HG03565 (cell line): ENCODE data around the gene SOBP.

Source experiments
- ATAC-seq: cut with Tn5 transposase; IDR thresholded peaks from one replicate; pipeline ENCODE4 v1.9.1; 2021; ENCODE audit warnings: mild to moderate bottlenecking, moderate library complexity; ENCODE audit not compliant: unreplicated experiment

SOBP gene

GRCh38 chr6:107579456-107580056, 89.6 kb downstream of the SOBP start:
- no peak for ATAC-seq

DNA sequence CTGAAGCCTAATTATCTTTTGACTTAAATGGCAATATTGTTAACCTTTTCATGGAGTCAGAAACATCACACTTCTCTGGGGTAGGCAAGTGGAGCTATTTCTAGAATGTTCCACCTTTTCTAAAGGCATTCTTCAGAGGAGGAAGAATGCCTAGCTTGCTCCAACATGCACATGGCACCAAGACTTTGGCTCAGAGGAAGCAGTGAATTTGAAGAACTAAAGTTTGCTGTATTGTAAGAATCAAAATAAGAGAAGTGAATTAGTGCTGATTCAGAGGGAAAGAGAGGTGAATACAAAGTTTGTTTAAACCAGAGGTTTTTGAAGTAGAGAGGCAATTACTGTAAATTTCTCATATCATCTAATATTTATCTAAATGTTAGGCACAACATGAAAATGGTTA, 92.2 kb downstream of the SOBP start:
- no peak for ATAC-seq

DNA sequence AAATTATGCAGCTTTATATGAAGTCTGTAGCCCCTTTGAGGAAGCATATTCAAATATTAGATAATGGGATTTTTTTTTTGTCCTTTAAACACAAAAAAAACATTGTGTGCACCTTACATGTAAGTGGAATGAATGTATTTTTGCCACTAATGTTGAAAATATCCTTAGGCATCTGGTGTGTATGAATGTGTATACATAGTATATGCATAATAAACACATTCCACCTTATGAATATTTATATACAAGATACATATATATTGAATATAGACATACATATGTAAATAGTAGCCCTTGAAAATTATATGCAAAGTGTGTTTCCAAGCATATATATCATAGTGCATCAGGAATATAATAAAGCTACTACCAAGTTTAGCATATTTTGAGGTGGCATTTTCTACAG, 94.8 kb downstream of the SOBP start:
- ATAC-seq: no peak

DNA sequence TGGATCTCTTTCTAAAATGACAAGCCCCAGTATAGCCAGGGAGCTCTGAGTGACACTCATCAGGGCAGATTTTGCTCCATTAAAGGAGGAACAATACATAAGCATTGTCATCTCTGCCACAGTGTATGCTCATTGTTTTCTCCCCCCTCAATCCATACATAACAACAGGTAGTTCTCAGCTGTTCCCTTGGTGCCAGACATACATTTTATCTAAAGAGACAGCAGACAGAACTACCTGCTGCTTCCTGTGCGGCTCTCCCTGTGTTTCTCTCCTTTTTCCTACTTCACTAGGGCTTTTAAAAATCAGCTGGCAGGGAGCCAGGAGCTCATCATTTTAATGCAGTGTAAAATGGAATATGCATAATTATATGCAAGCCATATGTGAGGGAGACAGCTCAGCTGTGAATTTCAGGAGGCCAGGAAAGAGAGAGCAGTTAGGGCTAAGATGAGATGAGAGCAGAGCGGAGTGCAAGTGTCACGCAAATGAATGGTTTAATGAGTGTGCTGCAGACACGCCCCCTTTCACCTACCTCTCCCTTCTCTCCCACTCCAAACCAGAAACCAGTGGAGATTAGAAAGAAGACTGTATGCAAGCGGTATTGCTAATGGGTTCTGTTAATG, 96.0 kb downstream of the SOBP start:
- no peak for ATAC-seq

DNA sequence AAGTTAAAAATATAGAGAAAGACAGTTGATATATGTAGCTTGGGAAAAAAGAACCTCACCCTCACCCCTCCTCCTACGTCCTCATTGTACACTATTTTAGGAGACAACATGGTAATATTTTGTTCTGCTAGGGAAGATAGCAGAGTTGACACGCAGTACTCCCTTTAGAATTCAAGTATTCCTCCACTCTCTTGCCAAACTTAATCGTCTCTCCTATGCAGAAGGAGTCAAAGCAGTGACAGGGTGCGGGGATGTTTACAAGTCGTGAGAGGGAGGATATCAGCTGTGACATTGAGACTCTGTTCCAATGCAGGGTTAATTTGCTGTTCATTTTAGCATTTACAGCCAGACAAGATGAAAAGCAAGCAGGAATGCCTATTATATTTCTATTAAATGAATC, 97.5 kb downstream of the SOBP start:
- no peak for ATAC-seq

GRCh38 chr6:107589199-107589598, 99.3 kb downstream of the SOBP start:
- no peak for ATAC-seq

DNA sequence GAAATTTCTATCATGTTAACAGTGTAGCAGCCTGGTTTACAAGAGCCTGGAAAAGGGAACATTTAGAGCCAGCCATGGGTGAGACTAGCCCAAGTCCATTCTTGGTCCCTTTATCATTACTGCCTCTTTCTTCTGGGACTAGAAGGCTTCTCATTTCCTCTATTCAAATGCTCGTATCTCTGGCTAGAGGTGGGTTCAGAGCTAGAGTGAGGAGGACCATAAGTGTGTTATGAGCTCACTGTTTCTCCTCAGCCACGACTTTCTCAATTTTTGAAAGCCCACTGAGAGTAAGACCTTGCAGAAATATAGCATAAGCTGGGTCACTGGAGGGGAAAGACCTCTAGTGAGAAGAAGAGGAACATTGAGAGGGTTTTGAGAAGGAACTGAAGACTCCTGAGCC, 100.0 kb downstream of the SOBP start:
- no peak for ATAC-seq

GRCh38 chr6:107590378-107590777, 100.5 kb downstream of the SOBP start:
- ATAC-seq: no peak

- no peak for ATAC-seq
Measured at GRCh38 chr6:107591346-107591745, 101.4 kb downstream of the SOBP start.

DNA sequence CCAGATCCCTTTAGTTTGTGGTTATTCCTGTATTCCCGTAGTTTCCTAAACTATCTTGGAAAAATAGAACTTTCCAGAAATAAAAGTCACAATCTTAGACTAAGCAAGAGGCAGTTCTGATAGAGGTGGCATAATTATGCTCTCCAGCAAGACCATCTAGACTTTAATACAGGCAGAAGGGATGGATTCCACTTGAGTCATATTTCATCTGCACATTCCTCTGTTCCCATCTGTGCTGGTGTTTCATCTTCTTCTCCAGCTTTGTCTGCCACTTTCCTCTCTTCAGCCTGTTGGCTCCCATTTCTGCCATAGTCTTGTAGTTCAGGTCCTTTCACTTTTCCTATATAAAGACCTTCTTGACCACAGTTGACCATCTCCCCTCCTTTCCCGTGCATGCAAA, 102.9 kb downstream of the SOBP start:
- ATAC-seq: no peak

DNA sequence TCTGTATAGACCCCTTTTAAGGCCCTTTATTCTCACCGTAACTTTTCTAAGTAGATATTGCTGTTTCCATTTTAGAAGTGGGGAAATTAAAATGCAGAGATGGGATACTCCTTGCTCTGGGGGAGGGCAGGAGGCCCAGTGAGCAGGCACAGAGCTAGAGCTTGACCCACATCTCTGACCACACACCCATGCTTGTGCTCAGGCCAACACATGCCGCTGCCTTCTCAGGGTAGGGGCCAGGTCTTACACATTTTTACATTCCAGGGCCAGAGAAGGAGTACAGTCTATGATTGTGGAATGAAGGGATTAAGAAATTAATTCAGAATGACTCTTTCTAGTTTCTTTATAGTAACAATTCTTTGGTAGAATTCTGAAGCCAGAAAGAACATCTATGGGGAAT, 104.8 kb downstream of the SOBP start:
- no peak for ATAC-seq

DNA sequence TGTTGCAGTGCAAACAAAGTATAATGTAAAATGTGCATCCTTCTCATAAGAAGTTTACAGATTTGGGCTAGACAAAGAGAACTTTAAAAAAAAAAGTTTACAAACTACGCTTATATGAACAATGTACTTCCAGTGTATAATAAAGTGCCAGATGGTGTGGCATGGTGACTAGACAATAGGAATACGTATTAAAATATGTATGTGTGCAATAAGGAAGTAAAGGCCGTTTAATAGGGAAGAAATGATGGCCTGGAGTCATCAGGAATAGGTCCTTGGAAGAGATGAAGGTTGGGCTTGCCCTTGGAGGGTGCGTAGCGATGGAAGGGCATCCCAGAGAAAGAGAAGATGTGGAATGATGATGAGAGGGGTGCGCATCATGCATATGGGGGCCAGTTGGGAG, 108.2 kb downstream of the SOBP start:
- no peak for ATAC-seq

DNA sequence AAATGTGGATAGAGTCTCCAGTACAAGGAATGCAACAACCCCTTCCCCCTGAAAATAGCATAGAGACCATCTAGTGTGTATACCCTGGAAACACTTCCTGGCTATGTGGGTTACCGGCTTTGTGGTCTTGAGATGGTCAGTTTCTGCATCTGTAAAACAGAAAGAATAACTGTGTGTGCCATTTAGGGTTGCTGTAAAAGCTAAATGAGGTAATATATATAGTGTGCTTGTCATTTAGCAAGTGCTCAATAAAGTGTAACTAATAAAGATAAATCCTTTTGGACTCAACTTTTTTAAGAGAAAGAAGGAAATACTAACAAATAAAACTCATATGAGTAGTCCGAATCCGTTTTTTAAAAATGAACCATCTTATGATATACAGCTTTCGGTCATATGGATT, 109.1 kb downstream of the SOBP start:
- ATAC-seq: no peak

DNA sequence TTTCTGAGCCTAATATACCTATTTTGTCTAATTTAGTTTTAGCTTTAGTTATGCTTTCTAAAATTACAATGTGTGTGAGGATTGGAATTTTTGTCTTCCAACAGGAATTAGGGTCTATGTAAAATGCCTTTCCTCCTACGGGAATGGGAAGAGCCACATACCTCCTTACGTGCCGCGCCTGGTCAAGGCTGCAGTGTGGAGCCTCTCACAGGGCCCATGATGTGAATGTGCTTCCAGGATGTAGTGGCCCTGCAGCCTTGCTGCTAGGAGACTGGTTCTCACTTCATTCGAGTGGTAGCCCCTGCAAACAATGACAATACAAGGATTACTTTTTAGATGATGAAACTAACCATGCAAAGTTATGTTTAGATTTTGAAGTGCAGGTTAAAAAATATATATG, 110.2 kb downstream of the SOBP start:
- ATAC-seq: no peak

DNA sequence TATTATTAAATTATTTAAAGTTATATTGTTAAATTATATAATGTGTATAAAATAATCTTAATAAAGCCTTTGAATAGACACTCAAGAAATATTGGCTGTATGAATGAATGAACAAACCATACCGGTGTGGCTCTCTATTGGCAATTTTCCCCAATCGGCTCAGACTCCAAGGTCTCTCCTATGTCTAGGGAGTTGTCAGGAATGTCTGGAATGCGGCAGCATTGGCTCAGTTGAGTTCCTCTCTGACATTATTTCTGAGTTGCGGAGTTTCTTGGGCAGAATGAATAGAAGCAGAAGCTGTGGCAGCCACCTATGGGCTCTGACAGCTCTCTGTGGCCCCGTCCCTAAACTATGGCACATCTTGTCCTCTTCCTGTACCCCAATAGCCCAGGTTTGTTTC, 111.0 kb downstream of the SOBP start:
- ATAC-seq: no peak

DNA sequence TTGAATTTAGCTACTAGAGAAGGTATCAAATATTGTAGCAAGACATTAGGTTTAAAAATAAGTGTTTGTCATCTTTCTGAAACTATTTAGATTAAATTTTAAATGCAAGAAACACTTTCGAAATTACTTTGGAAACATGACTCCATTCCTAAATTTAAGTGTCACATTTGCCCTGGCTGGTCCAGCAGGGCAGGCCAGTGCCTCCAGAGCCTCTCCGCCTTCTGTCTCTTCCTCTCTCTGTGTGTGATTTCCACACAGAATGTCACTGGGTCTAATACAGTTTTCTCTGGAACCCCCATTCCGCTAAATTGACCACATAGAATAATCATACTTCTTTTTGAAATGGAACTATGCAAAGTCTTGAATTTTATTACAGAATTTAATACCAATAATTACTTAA, 111.5 kb downstream of the SOBP start:
- ATAC-seq: no peak

GRCh38 chr6:107602321-107603005, 112.5 kb downstream of the SOBP start:
- no peak for ATAC-seq

GRCh38 chr6:107603006-107603370, 113.1 kb downstream of the SOBP start:
- no peak for ATAC-seq

- ATAC-seq: no peak
Measured at GRCh38 chr6:107604549-107604948, 114.6 kb downstream of the SOBP start.

DNA sequence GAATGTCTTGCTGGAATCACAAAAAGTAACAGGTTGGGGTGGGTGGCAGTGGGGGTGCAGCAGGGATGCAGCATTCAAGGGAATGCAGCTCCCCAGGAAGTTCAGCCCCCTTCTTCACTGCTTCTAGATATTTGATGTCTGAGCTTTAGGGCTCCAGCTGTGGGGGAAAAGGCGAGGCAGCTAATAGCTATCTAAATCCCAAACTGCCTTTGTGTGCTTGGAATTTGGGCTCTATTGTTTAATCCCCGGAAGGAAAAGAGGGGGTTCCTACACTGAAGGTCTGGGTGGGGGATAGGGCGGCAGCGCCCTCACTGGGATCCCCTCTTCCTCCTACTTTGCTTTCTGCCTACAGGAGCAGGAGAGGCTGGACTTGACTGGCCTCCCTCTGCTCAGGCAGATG, 116.5 kb downstream of the SOBP start:
- ATAC-seq: no peak

- no peak for ATAC-seq
Measured at GRCh38 chr6:107607116-107607515, 117.2 kb downstream of the SOBP start.

DNA sequence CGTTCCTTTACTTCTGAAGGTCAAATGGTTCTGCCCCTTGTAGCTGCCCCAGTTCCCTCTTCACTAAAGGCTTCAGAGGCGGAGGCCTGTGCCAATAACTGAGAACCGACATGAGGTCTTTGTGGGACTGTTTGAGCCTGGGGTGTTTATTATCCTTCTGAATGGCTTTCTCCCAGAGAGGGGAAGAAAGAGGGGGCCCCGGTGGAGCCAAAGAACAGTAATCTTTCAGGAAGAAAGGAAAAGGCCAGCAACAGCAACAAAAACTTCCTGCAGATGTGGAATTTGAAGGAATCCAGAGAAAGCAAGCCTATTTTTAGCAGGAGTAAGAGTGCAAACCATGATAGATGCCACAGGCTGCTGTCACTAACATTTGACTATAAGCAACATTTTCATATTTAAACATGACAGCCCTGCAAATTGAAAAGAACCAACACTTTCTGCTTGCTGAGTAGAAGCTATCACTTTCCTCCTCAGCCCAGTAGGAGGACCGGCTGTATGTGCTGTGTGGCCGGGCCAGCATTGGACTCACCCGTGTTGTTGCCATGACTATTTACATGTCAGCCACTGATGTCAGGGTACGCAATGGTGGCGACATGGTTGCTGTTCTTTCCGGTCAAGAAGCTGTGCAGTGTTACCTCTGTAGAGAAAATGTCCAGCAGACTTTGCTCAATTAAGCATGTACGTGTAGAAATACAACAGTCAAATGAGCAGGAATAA, 121.3 kb downstream of the SOBP start:
- ATAC-seq: no peak
